Activated CD8-positive, alpha-beta memory T cell treated with anti-CD3 and anti-CD28 coated beads for 4 hours (primary cell): Measurements from ENCODE around the gene WDR37.
"Not testable (repeated sequence)": the region's sequence is repeated elsewhere in the genome, so short reads cannot be mapped to it uniquely, and the experiment has no call there.

Experiments
- DNase-seq, 2 donors: peaks; one replicate each; pipeline ENCODE4 v3.0.0-alpha.2; 2020; ENCODE audit warnings: low read depth in 2 of 2

Gene WDR37

DNA sequence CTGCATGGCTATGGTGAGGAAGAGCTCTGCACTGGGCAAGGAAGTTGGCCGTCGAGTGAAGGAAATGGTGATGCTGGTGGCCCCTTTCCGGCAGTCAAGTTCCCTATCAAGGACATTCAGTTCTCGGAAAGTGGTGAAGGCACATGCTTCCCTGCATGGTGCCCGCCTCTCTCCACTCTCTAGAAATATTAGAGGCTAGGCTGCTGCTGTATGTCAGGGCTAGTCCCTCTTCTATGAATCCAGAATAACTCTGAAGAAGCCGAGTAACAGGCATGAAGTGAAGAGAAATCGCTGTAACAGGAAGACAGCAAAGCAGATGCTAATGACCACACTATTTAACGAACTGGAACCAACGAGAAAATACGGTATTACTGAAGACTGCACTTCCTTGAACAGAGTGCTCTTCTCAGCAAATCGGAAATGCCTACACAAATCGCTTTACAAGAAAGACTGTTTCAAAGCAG lies 12.6 kb upstream of the WDR37 start:
- no peak for DNase-seq

GRCh38 chr10:1044146-1044545 lies 12.0 kb upstream of the WDR37 start:
- no peak for DNase-seq

DNA sequence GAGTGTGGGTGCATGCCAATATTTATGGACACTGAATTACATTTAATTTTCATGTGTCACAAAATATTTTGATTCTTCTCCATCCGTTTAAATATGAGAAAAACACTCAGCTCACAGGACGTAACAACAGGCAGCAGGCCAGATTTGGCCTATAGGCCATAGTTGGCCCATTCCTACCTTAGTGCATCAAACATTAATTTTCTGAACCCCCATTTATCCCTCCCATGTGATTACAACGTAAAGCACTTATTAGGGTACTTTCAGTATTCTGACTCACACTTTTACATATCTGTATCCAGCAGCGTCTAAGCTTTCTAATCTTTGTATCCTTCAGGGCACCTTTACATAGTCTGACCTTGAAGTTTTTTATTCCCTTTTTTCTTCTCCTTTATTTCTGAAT lies 11.2 kb upstream of the WDR37 start:
- no peak for DNase-seq

DNA sequence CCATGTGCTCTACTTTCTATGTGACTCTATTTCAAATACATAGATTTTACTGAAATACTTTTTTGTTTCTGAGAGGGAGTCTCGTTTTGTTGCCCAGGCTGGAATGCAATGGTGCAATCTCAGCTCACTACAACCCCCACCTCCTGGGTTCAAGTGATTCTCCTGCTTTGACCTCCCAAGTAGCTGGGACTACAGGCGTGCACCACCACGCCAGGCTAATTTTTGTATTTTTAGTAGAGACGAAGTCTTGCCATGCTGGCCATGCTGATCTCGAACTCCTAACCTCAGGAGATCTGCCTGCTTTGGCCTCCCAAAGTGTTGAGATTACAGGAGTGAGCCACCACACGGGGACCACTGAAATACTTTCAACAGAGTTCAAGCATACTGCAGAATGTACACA lies 10.8 kb upstream of the WDR37 start:
- DNase-seq: no peak

DNA sequence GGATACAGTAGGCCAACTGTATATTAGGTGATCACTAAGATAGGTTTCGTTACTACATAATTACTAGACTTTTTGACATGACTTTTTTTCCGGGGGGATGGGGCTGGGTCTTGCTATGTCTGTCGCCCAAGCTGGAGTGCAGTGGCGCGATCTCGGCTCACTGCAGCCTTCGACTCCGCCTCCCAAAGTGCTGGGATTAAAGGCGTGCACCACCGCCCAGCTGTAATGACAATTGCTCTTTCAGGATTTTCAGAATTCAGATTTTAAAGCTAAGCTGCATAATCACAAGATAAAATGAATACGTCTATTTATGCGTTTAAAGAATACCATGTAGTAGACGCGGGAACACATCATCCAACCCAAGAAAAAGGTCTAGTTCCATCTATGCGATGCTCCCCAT lies 8.2 kb upstream of the WDR37 start:
- DNase-seq: no peak

GRCh38 chr10:1048349-1048731 lies 7.8 kb upstream of the WDR37 start:
- DNase-seq: peak in 1 of 2 donors; percentile 59

- peak; percentile 93 to 94 for DNase-seq
These were observed 7.3 kb upstream of the WDR37 start, which contains the start of gene IDI1 for GRCh38 chr10:1048732-1049424. Gene IDI1, minus strand, starts transcription at chr10:1049119. Its CDS starts 116 bp downstream, at chr10:1049003.

- no peak for DNase-seq
These were observed 6.7 kb upstream of the WDR37 start for GRCh38 chr10:1049425-1049958.

DNA sequence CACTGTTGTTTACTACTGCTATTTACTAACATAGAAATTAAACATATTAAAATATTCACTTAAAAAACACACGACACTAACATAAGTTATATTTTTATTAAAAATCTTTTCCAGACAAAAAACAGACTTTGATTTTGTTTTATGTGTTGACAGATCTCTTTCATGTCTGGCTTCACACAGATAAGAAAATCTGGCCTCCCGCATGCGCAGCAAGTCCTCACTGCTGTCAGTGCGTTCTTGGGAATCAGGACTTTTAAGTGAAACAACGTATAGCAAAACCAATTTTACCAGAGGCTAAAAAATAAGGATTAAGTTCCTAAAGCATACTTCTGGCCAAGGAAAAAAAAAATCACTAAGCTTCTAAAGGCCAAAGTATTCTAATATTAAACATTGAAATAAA lies 6.0 kb upstream of the WDR37 start:
- no peak for DNase-seq

- DNase-seq: no peak
These were observed 5.6 kb upstream of the WDR37 start for GRCh38 chr10:1050554-1050953.

- no peak for DNase-seq
These were observed 1.5 kb upstream of the WDR37 start for GRCh38 chr10:1054684-1055083.

DNA sequence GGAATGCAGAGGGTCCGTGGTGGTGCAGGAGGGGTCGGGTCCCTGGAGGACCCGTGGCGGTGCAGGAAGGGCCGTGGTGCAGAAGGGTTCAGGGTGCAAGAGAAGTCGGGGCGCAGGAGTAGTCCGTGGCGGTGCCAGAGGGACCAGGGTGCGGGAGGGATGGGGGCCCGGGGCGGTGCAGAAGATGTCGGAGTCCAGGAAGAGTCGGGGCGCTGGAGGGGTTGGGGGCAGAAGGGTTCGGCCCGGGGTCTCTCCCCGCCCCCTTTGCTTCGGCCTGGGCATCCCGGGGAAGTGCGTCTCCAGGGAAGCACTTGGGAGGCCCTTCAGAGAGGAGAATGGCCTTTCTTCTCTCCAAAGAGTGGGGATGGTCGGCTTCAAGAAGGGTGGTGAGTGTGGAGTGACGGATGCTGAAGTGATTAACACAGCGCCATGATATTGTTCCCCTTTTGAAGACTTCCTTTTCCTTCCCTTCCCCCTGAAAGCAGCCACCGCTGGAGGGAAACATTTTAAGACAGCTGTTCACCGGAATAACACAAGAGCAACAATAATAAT lies 997 bp downstream of the WDR37 start:
- no peak for DNase-seq

GRCh38 chr10:1058017-1058416 lies 1.8 kb downstream of the WDR37 start:
- DNase-seq: no peak

DNA sequence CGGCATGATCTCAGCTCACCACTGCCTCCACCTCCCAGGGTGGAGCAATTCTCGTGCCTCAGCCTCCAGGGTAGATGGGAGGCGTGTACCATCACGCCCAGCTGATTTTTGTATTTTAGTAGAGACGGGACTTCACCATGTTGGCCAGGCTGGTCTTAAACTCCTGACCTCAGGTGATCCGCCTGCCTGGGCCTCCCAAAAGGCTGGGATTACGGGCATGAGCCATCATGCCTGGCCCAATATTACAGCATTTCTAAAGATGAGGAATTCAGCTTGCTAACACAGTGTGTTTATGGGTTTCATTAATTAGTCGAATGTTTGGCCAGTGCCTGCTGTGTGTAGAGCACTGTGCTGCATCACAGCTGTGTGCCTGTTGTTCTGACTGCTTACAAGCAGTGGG lies 3.7 kb downstream of the WDR37 start:
- no peak for DNase-seq

GRCh38 chr10:1061930-1062774 lies 6.0 kb downstream of the WDR37 start:
- no peak for DNase-seq

DNA sequence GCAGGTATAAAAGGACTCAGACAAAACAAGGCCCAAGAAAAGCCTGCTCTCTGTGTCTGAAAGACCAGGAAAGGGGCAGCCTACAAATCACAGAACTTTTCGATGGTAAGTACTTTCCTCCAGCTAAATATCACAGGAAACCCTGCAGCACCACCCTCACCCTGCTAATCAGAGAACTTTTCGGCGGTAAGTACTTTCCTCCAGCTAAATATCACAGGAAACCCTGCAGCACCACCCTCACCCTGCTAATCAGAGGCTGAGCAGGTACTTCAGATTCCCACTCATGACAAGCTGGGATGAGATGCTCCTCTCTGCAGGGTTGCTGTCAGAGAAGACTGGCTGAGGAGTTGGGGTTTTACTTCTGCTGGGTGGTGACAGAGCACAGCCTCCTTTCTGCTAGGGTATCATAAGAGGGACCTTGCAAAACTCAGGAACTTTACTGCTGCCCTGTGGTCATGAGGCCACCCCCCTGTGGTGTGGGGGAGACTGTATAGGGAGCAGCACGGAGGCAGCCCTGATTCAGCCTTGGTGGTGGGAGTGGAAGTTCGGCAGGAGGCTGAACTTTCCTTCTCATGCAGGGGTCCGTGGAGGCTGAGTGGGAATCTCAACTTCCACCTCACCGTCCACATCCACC lies 7.2 kb downstream of the WDR37 start:
- no peak for DNase-seq

DNA sequence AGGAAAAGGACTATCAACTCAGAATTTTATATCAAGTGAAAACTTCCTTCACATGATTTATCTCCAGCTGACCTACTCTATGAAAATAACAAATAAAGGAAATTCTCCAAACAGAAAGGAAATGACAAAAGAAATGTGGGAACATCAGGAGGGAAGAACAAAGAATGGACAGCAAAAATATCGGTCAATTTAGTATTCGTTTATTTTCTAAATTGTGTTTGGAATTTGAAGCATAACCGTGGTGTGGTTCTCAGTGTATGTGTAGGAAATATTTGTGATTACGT lies 8.7 kb downstream of the WDR37 start:
- no peak for DNase-seq

DNA sequence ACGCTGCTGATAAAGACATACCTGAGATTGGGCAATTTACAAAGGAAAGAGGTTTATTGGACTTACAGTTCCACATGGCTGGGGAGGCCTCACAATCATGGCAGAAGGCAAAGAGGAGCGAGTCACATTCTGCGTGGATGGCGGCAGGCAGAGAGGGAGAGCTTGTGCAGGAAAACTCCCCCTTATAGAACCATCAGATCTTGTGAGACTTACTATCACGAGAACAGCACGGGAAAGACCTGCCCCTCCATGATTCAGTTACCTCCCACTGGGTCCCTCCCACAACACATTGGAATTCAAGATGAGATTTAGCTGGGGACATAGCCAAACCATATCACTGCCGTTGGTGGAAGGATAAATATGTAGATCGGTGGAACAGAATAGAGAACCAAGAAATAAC lies 10.5 kb downstream of the WDR37 start:
- not testable (repeated sequence) for DNase-seq

DNA sequence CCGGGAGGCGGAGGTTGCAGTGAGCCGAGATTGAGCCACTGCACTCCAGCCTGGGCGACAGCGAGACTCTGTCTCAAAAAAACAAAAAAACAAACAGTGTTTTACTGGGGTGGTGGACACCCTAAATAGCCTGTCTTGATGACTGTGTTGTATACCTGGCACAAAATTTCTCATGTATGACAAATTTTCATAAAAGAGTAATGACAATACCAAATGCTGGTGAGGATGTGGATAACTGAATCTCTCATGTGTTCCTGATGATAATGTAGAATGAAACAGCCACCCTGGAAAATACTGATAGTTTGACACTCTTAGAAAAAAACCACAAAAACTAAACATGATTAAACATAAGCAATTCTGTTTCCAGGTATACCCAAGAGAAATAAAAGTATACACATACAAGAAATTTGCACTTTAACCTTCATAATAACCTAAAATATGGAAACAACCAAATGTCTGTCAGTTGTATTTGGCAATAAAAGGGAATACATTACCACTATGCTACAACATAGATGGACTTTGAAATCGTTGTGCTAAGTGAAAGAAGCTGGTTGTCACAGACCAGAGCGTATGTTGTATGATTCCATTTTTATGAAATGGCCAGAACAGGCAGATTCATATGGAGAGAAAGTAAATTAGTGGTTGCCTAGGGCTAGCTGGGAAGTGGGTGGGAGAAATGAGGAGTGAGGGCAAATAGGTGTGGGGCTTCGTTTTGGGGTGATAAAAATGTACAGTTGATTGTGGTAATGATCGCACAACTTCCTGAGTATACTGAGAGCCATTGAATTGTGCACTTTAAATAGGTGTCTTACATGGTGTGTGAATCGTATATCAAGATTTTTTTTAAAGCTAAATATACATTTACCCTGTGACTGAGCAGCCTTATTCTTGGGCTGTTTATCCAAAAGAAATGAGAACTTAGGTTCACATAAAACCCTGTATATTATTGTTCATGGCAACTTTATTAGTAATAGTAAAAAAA lies 12.5 kb downstream of the WDR37 start:
- DNase-seq: no peak

- no peak for DNase-seq
These were observed 14.7 kb downstream of the WDR37 start for GRCh38 chr10:1070919-1071318.
